Common myeloid progenitor, CD34-positive (primary cell): Measurements from ENCODE around the gene ZXDB.
"Not testable (repeated sequence)": the region's sequence is repeated elsewhere in the genome, so short reads cannot be mapped to it uniquely, and the experiment has no call there.

ENCODE experiments used
- CTCF ChIA-PET: fragments of 350-600 bp; sonication (Branson Sonifier 250); formaldehyde crosslinking; loops from one replicate; lab custom pipeline; 2021; ENCODE audit warnings: antibody characterized with exemption; lab: Charles Lee
- POLR2A ChIA-PET: fragments of 350-600 bp; sonication (Branson Sonifier 250); formaldehyde crosslinking; loops from one replicate; lab custom pipeline; 2021; ENCODE audit warnings: antibody characterized with exemption; lab: Charles Lee
- DNase-seq, 3 donors: peaks; one replicate each; pipeline versions ENCODE4 v3.0.0 to v3.0.0-alpha.2; 2013
- H3K27ac ChIP-seq, 2 experiments: 1 replicate in 1 of 2; 2 replicates in 1 of 2; pipeline ENCODE4 v1.7.0; 2013; ENCODE audit warnings: inconsistent platforms in 2 of 2, low read length in 2 of 2, mild to moderate bottlenecking in 2 of 2, low read depth in 1 of 2, moderate library complexity in 1 of 2; ENCODE audit not compliant: severe bottlenecking in 2 of 2, insufficient read depth in 1 of 2, poor library complexity in 1 of 2
- H3K27me3 ChIP-seq, 5 experiments: replicated peaks in 2 of 5; 1 replicate in 3 of 5; 2 replicates in 2 of 5; pipeline versions ENCODE4 v1.6.1 to v1.7.0; 2013; ENCODE audit warnings: low read length in 4 of 5, mild to moderate bottlenecking in 2 of 5, moderate library complexity in 2 of 5, inconsistent platforms in 1 of 5; ENCODE audit not compliant: insufficient read depth in 5 of 5, control insufficient read depth in 4 of 5
- H3K36me3 ChIP-seq, 4 experiments: 1 replicate in 2 of 4; 2 replicates in 2 of 4; pipeline versions ENCODE4 v1.6.1 to v1.7.0; 2013; ENCODE audit warnings: low read length in 3 of 4, control low read depth in 1 of 4, mild to moderate bottlenecking in 1 of 4; ENCODE audit not compliant: control insufficient read depth in 4 of 4, insufficient read depth in 4 of 4
- H3K4me1 ChIP-seq, 4 experiments: 1 replicate in 3 of 4; 2 replicates in 1 of 4; pipeline versions ENCODE4 v1.6.1 to v1.7.1; 2013; ENCODE audit warnings: low read length in 3 of 4, mild to moderate bottlenecking in 3 of 4, control low read depth in 1 of 4, inconsistent platforms in 1 of 4, moderate library complexity in 1 of 4; ENCODE audit not compliant: control insufficient read depth in 4 of 4, insufficient read depth in 4 of 4; ENCODE audit errors: control extremely low read depth in 1 of 4
- H3K4me3 ChIP-seq, 7 experiments: 1 replicate in 4 of 7; 2 replicates in 3 of 7; pipeline versions ENCODE4 v1.5.1 to v1.7.0; 2013; ENCODE audit warnings: mild to moderate bottlenecking in 7 of 7, low read length in 6 of 7, moderate library complexity in 6 of 7, inconsistent platforms in 2 of 7, low read depth in 2 of 7, control low read depth in 1 of 7; ENCODE audit not compliant: insufficient read depth in 4 of 7, control insufficient read depth in 1 of 7; ENCODE audit errors: extremely low read depth in 1 of 7
- H3K9me3 ChIP-seq, 5 experiments: 1 replicate in 4 of 5; 2 replicates in 1 of 5; pipeline versions ENCODE4 v1.6.1 to v1.7.1; 2013; ENCODE audit warnings: low read length in 4 of 5, mild to moderate bottlenecking in 2 of 5, inconsistent platforms in 1 of 5, low read depth in 1 of 5, moderate library complexity in 1 of 5; ENCODE audit not compliant: control insufficient read depth in 4 of 5, insufficient read depth in 2 of 5; ENCODE audit errors: control extremely low read depth in 1 of 5
- WGBS: methylation state at CpG from one replicate; pipeline ENCODE4 v1.1.5; 2013; ENCODE audit not compliant: insufficient coverage; 5-methylcytosine and 5-hydroxymethylcytosine counted together

Gene ZXDB

DNA sequence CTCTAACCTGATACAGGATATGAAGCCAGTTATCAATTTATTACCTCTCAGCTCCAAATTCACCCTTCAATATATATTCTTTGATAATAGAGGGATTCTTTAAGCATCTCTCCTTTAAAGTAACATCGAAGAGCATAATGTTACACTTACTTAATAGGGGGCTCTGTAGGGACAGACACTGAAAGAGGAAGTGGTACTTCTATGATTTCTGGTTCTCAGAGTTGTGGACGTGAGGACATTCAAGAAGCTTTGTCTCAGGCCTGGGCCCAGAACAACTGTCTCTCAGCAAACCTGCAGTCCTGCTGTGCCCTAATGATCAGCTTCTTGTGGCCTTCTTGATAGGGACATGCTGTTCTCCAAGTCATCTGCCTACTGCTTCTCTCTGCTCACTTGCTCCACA lies 4.2 kb upstream of the ZXDB start:
- H3K4me1 ChIP-seq, result peaks cover 0 to 6% (median 1%) of the 10 kb centered on the region in 4 experiments
- peak in 2 of 3 donors; percentile 22 to 38 for DNase-seq
- H3K27me3 ChIP-seq, result no peaks in the 10 kb centered on the region
- H3K27ac ChIP-seq, result no peak overlapping the region
- ChIA-PET POLR2A (no interaction called here), CTCF (no interaction called here)
- no peaks in the 10 kb centered on the region for H3K36me3 ChIP-seq
- no peaks in the 10 kb centered on the region for H3K9me3 ChIP-seq
- 58% methylated on average over 2 of the region's 2 CpGs for WGBS
- H3K4me3 ChIP-seq, result no peak overlapping the region

DNA sequence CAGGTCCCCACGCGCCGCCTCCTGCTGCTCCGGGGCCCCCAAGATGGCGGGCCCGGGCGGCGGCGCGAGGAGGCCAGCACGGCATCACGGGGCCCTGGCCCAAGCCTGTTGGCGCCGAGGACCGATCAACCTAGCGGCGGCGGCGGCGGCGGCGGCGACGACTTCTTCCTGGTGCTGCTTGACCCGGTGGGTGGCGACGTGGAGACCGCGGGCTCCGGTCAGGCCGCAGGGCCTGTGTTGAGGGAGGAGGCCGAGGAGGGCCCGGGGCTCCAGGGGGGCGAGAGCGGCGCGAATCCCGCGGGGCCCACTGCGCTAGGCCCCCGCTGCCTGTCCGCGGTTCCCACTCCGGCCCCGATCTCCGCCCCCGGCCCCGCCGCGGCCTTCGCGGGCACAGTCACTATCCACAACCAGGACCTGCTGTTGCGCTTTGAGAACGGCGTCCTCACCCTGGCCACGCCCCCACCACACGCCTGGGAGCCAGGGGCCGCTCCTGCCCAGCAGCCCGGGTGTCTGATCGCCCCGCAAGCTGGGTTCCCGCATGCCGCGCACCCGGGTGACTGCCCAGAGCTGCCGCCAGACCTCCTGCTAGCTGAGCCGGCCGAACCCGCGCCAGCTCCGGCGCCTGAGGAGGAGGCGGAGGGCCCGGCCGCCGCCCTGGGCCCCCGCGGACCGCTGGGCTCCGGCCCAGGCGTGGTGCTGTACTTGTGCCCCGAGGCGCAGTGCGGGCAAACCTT lies 516 bp downstream of the ZXDB start:
- H3K36me3 ChIP-seq, H3K9me3 ChIP-seq, POLR2A ChIA-PET, H3K27me3 ChIP-seq, CTCF ChIA-PET: not testable (repeated sequence)
- peak overlapping the region; percentile 23 to 64 (median 45) for H3K4me3 ChIP-seq
- WGBS, result 39% methylated on average over 61 of the region's 84 CpGs
- peaks cover 0 to 13% (median 1%) of the 10 kb centered on the region in 4 experiments for H3K4me1 ChIP-seq
- DNase-seq, result peak; percentile 14 to 60 (median 26)
- H3K27ac ChIP-seq, result peak overlapping the region; percentile 33 to 79

DNA sequence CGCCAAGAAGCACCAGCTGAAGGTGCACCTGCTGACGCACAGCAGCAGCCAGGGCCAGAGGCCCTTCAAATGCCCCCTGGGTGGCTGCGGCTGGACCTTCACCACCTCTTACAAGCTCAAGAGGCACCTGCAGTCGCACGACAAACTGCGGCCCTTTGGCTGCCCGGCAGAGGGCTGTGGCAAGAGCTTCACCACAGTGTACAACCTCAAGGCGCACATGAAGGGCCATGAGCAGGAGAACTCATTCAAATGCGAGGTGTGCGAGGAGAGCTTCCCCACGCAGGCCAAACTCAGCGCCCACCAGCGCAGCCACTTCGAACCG lies 1.0 kb downstream of the ZXDB start:
- H3K27ac ChIP-seq, result peak overlapping the region in 1 of 2 experiments; percentile 79
- peak overlapping the region in 6 of 7 experiments; percentile 35 to 64 (median 52) for H3K4me3 ChIP-seq
- peaks cover 0 to 13% (median 1%) of the 10 kb centered on the region in 4 experiments for H3K4me1 ChIP-seq
- POLR2A ChIA-PET, H3K27me3 ChIP-seq, H3K36me3 ChIP-seq, H3K9me3 ChIP-seq, CTCF ChIA-PET: not testable (repeated sequence)
- DNase-seq, result peak; percentile 56 to 82 (median 61)
- WGBS, result 53% methylated on average over 6 of the region's 15 CpGs

DNA sequence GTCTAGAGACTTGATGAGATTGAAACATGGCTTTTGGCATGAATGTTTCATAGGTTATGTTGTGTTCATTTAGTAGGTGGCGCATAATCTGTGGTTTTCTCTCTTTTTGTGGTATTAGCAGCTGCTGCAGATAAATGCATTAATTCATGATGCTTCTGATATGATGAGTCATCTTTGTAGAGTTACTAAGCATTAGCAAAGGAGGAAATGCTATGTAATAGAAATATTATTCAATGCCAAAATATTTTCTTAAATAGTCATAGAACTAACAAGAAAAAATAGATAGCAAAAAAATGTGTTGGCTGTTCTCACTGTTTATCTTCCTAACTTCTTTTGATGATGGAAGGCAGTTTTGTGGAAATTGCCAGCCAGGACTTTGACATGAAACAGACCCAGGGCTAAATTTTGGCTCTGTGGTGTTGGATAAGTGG lies 3.6 kb downstream of the ZXDB start:
- ChIA-PET CTCF (no interaction called here), POLR2A (no interaction called here)
- H3K4me1 ChIP-seq, result peaks cover 0 to 13% (median 1%) of the 10 kb centered on the region in 4 experiments
- H3K9me3 ChIP-seq, result no peaks in the 10 kb centered on the region
- H3K27ac ChIP-seq, result no peak overlapping the region
- WGBS, result 38% methylated on average over 1 of the region's 1 CpG
- H3K4me3 ChIP-seq, result no peak overlapping the region
- peaks cover 0 to 3% (median 0%) of the 10 kb centered on the region in 4 experiments for H3K36me3 ChIP-seq
- DNase-seq, result peak; percentile 41 to 86 (median 74)
- no peaks in the 10 kb centered on the region for H3K27me3 ChIP-seq

DNA sequence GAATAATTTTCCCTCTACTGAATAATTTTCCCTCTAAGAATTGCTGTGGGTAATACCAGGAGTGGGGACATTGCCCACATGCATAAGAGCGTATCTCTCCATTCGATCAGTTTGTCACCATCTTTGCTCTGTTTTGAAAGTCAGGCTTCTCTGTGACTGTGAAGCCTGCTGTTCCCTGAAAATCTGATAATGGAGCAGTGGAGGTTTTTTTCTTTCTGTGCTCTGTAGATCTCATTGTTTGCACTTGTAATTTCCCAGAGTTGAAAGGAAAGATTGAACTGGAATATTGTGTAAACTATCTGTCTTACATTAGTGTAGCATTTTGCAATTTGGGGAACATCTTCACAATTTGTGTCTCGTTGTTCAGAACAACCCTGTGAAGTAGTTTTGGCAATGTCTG lies 4.3 kb downstream of the ZXDB start:
- Histone ChIP-seq H3K4me3 (peak overlapping the region in 2 of 7 experiments; percentile 13 to 18), H3K4me1 (peaks cover 0 to 9% (median 1%) of the 10 kb centered on the region in 4 experiments), H3K36me3 (peaks cover 0 to 3% (median 0%) of the 10 kb centered on the region in 4 experiments), H3K9me3 (no peaks in the 10 kb centered on the region), H3K27me3 (no peaks in the 10 kb centered on the region), H3K27ac (no peak overlapping the region)
- ChIA-PET POLR2A (no interaction called here), CTCF (interaction anchor here (1.0 kb wide), 1 partner anchor 17 kb away, joined by 3 read pairs; no protein-coding TSS in a partner anchor)
- WGBS, result 100% methylated on average over 2 of the region's 3 CpGs
- no peak for DNase-seq

DNA sequence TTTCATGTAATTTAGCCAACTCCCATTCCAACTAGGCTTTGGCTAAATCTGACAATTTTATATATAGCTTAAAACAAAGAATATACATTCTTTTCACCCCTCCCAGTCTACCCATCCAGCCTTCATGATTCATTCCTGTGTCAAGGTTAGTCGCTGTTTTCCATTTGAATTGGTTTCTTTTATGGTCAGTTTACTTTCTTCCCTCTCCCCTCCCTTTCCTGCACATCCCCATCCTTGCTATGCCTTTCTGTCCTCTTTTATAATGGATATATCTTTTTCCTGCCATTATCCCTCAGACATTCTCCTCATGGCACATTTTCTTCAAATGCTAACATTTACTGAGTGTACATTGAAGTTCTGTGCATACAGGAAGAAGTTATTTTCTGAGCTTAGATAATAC lies 4.7 kb downstream of the ZXDB start:
- DNase-seq, result no peak
- ChIA-PET CTCF (interaction anchor here (1.0 kb wide), 1 partner anchor 18 kb away, joined by 3 read pairs; no protein-coding TSS in a partner anchor), POLR2A (no interaction called here)
- H3K9me3 ChIP-seq, result no peaks in the 10 kb centered on the region
- no peaks in the 10 kb centered on the region for H3K27me3 ChIP-seq
- WGBS, result 70% methylated on average over 1 of the region's 1 CpG
- H3K4me1 ChIP-seq, result peaks cover 0 to 8% (median 0%) of the 10 kb centered on the region in 4 experiments
- H3K4me3 ChIP-seq, result peak overlapping the region in 2 of 7 experiments; percentile 13 to 18
- peaks cover 0 to 3% (median 0%) of the 10 kb centered on the region in 4 experiments for H3K36me3 ChIP-seq
- H3K27ac ChIP-seq, result no peak overlapping the region
